CD14-positive monocyte (primary cell): Measurements from ENCODE around the gene CARMIL3. TPM values are rescaled to one million over a fixed set of nuclear protein-coding genes. Genes with fewer than 3 reads are reported as not detected.
"Not testable (repeated sequence)": the region's sequence is repeated elsewhere in the genome, so short reads cannot be mapped to it uniquely, and the experiment has no call there.

Experiments
- DNase-seq, 3 donors: peaks; one replicate each; pipeline ENCODE4 v3.0.0-alpha.2; 2011 to 2022
- H2AFZ ChIP-seq: 2 replicates; pipeline ENCODE4 v1.6.0; 2012; ENCODE audit warnings: mild to moderate bottlenecking, low read depth, low read length, inconsistent platforms; ENCODE audit not compliant: insufficient read depth, poor library complexity, severe bottlenecking
- H3K27ac ChIP-seq, 2 donors: 1 replicate in 1 of 2; 2 replicates in 1 of 2; pipeline ENCODE4 v1.5.1; 2012 to 2013; ENCODE audit warnings: low read length in 2 of 2, control low read depth in 1 of 2, inconsistent platforms in 1 of 2, low read depth in 1 of 2, mild to moderate bottlenecking in 1 of 2
- H3K27me3 ChIP-seq, 2 donors: one replicate each; pipeline versions ENCODE4 v1.6.0 to v1.6.1; 2011 to 2013; ENCODE audit warnings: low read length in 2 of 2; ENCODE audit not compliant: control insufficient read depth in 2 of 2, insufficient read depth in 2 of 2
- H3K36me3 ChIP-seq, 2 donors: replicated peaks in 1 of 2; 1 replicate in 1 of 2; 2 replicates in 1 of 2; pipeline versions ENCODE4 v1.5.1 to v1.6.1; 2012 to 2013; ENCODE audit warnings: low read length in 2 of 2, control low read depth in 1 of 2, inconsistent platforms in 1 of 2, mild to moderate bottlenecking in 1 of 2; ENCODE audit not compliant: insufficient read depth in 2 of 2, control insufficient read depth in 1 of 2
- H3K4me1 ChIP-seq, 2 donors: 1 replicate in 1 of 2; 2 replicates in 1 of 2; pipeline versions ENCODE4 v1.5.1 to v1.6.1; 2012 to 2013; ENCODE audit warnings: low read length in 2 of 2, control low read depth in 1 of 2, inconsistent platforms in 1 of 2, mild to moderate bottlenecking in 1 of 2, moderate library complexity in 1 of 2; ENCODE audit not compliant: insufficient read depth in 2 of 2, control insufficient read depth in 1 of 2
- H3K4me2 ChIP-seq: replicated peaks from 2 replicates; pipeline ENCODE3; 2012; ENCODE audit warnings: low read length, moderate library complexity, mild to moderate bottlenecking; ENCODE audit not compliant: poor library complexity, severe bottlenecking; ENCODE audit errors: extremely low read depth
- H3K4me3 ChIP-seq, 3 experiments: fragments of 200-600 bp in 1 of 3; sonication (generic) in 1 of 3; replicated peaks in 1 of 3; 1 replicate in 2 of 3; 2 replicates in 1 of 3; pipeline ENCODE4 v1.5.1; 2011 to 2013; ENCODE audit warnings: low read length in 3 of 3, mild to moderate bottlenecking in 3 of 3, control low read depth in 2 of 3, low read depth in 2 of 3, inconsistent platforms in 1 of 3, moderate library complexity in 1 of 3
- H3K79me2 ChIP-seq: 2 replicates; pipeline ENCODE4 v1.6.0; 2012; ENCODE audit warnings: mild to moderate bottlenecking, control low read depth, inconsistent platforms, low read length, moderate library complexity; ENCODE audit not compliant: insufficient read depth
- H3K9ac ChIP-seq: 2 replicates; pipeline ENCODE4 v1.6.0; 2017; ENCODE audit warnings: low read length, mild to moderate bottlenecking; ENCODE audit not compliant: insufficient read depth, poor library complexity, severe bottlenecking
- H3K9me3 ChIP-seq, 2 donors: replicated peaks in 1 of 2; 1 replicate in 1 of 2; 2 replicates in 1 of 2; pipeline versions ENCODE4 v1.5.1 to v1.6.1; 2012 to 2013; ENCODE audit warnings: low read length in 2 of 2, control low read depth in 1 of 2; ENCODE audit not compliant: control insufficient read depth in 1 of 2, insufficient read depth in 1 of 2
- H4K20me1 ChIP-seq: 2 replicates; pipeline ENCODE4 v1.6.0; 2012; ENCODE audit warnings: mild to moderate bottlenecking, low read length, control low read depth, moderate library complexity; ENCODE audit not compliant: insufficient read depth
- H3K27ac Mint-ChIP-seq, 7 donors: one replicate each; pipeline ENCODE4 v1.8.0; 2020; ENCODE audit warnings: mild to moderate bottlenecking in 7 of 7, mixed read lengths in 7 of 7, moderate library complexity in 6 of 7, inconsistent platforms in 2 of 7
- H3K27me3 Mint-ChIP-seq, 3 donors: one replicate each; pipeline ENCODE4 v1.8.0; 2021 to 2022; ENCODE audit warnings: low read depth in 3 of 3, mild to moderate bottlenecking in 3 of 3, mixed read lengths in 3 of 3, moderate library complexity in 3 of 3, inconsistent platforms in 1 of 3
- H3K36me3 Mint-ChIP-seq, 2 donors: one replicate each; pipeline ENCODE4 v1.8.0; 2020; ENCODE audit warnings: mixed read lengths in 2 of 2, inconsistent platforms in 1 of 2, mild to moderate bottlenecking in 1 of 2
- H3K4me1 Mint-ChIP-seq: one replicate; pipeline ENCODE4 v1.8.0; 2020; ENCODE audit warnings: mild to moderate bottlenecking, mixed read lengths
- H3K4me3 Mint-ChIP-seq, 2 donors: one replicate each; pipeline ENCODE4 v1.8.0; 2020; ENCODE audit warnings: mild to moderate bottlenecking in 2 of 2, mixed read lengths in 2 of 2, moderate library complexity in 1 of 2
- H3K9me3 Mint-ChIP-seq, 7 donors: one replicate each; pipeline ENCODE4 v1.8.0; 2020 to 2022; ENCODE audit warnings: mixed read lengths in 7 of 7, mild to moderate bottlenecking in 6 of 7, moderate library complexity in 6 of 7, inconsistent platforms in 2 of 7
- CTCF ChIP-seq: fragments of 200-600 bp; IDR thresholded peaks from one replicate; pipeline ENCODE4 v1.8.0; 2022; ENCODE audit warnings: antibody characterized with exemption, mild to moderate bottlenecking
- WGBS: methylation state at CpG from one replicate; pipeline ENCODE4 v1.1.5; 2013; ENCODE audit warnings: missing lambda C conversion rate; ENCODE audit not compliant: insufficient coverage; 5-methylcytosine and 5-hydroxymethylcytosine counted together
- intact Hi-C, 2 donors: fragments of 100-400 bp; cut with micrococcal nuclease; formaldehyde crosslinking; loops; one replicate each; pipeline versions ENCODE4 v1.15.0 to v1.15.1; 2023
- polyA plus RNA-seq, 3 donors: library from polyadenylated mRNA; depleted of rRNA in 1 of 3; unstranded in 2 of 3; stranded (reverse) in 1 of 3; fragments of 300-500 nt in 2 of 3; fragments of >200 nt in 1 of 3; fragmentation: Illumina TruSeq in 2 of 3; gene quantifications; 1 replicate in 2 of 3; 2 replicates in 1 of 3; pipeline ENCODE4 v1.2.3, GENCODE V29; 2012 to 2021

The CARMIL3 gene
- polyA plus RNA-seq, 3 donors: 1.0 TPM; not detected in 2

- H3K36me3 Mint-ChIP-seq, H3K9me3 Mint-ChIP-seq, DNase-seq, H3K9me3 ChIP-seq, H2AFZ ChIP-seq, H3K36me3 ChIP-seq, H3K4me2 ChIP-seq, H3K4me3 ChIP-seq, H3K9ac ChIP-seq, H3K79me2 ChIP-seq, H4K20me1 ChIP-seq, H3K27ac ChIP-seq, intact Hi-C loops: not testable (repeated sequence)
- Mint-ChIP-seq H3K27me3 (peaks cover 13 to 36% (median 22%) of the 10 kb centered on the region in 3 donors), H3K4me3 (peak overlapping the region in 1 of 2 donors; percentile 90), H3K27ac (peak overlapping the region in 1 of 7 donors; percentile 23), H3K4me1 (peaks cover 46% of the 10 kb centered on the region)
- Histone ChIP-seq H3K4me1 (peaks cover 39 to 47% of the 10 kb centered on the region in 2 donors), H3K27me3 (peaks cover 0 to 19% of the 10 kb centered on the region in 2 donors)
- 100% methylated on average over 1 of the region's 8 CpGs for WGBS
Measured at GRCh38 chr14:24050753-24051152, 1.1 kb upstream of the CARMIL3 start.

DNA sequence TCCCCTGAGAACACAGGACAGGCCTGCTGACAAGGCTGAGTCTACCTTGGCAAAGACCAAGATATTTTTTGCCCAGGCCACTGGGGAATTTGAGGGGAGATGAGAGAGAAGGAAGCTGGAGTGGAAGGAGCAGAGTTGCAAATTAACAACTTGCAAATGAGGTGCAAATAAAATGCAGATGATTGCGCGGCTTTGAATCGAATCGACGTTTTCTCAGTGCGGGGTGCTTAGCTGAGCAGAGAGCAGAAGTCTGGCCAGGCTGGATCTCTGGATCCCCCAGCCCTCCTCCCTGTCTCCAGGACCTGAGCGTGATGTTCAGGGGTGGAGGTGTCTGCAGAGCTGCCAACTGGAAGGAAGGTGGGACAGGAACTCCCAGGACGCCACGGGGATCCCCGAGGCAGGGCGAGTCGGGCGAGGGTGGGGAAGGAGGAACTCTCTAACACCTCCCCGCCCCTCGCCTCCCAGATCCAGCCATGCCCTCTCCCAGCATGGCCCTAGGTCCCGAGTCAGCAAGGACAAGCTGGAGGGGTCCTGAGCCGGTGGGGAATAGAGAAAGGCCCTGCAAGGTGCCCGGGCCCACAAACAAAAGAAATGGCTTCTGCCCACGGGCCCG lies 527 bp upstream of the CARMIL3 start:
- peaks cover 46% of the 10 kb centered on the region for H3K4me1 Mint-ChIP-seq
- intact Hi-C loops: no loop called here
- peaks cover 0 to 19% of the 10 kb centered on the region in 2 donors for H3K27me3 ChIP-seq
- H3K9me3 Mint-ChIP-seq: peaks cover 0 to 3% (median 0%) of the 10 kb centered on the region in 7 donors
- H3K27ac ChIP-seq: peak overlapping the region in 1 of 2 donors; percentile 48
- H3K36me3 ChIP-seq: no peaks in the 10 kb centered on the region
- peak overlapping the region; percentile 85 to 90 for H3K4me3 Mint-ChIP-seq
- H3K27me3 Mint-ChIP-seq: peaks cover 13 to 36% (median 22%) of the 10 kb centered on the region in 3 donors
- peaks cover 0 to 2% of the 10 kb centered on the region in 2 donors for H3K36me3 Mint-ChIP-seq
- no peaks in the 10 kb centered on the region for H3K79me2 ChIP-seq
- H3K9ac ChIP-seq: peak overlapping the region; percentile 59
- peak overlapping the region in 2 of 7 donors; percentile 23 to 40 for H3K27ac Mint-ChIP-seq
- H4K20me1 ChIP-seq: no peaks in the 10 kb centered on the region
- peak in 2 of 3 donors; percentile 36 to 50 for DNase-seq
- peak overlapping the region; percentile 100 for H3K4me2 ChIP-seq
- H3K4me3 ChIP-seq: peak overlapping the region; percentile 39 to 86 (median 59)
- H3K9me3 ChIP-seq: no peaks in the 10 kb centered on the region
- peak overlapping the region; percentile 95 for H2AFZ ChIP-seq
- 0% methylated on average over 4 of the region's 20 CpGs for WGBS
- H3K4me1 ChIP-seq: peaks cover 39 to 47% of the 10 kb centered on the region in 2 donors
- no peak for TF ChIP-seq CTCF
